ENCODE measurements around the gene SLCO1A2.
"Not testable (repeated sequence)": the region's sequence is repeated elsewhere in the genome, so short reads cannot be mapped to it uniquely, and the experiment has no call there.

Gene SLCO1A2

DNA sequence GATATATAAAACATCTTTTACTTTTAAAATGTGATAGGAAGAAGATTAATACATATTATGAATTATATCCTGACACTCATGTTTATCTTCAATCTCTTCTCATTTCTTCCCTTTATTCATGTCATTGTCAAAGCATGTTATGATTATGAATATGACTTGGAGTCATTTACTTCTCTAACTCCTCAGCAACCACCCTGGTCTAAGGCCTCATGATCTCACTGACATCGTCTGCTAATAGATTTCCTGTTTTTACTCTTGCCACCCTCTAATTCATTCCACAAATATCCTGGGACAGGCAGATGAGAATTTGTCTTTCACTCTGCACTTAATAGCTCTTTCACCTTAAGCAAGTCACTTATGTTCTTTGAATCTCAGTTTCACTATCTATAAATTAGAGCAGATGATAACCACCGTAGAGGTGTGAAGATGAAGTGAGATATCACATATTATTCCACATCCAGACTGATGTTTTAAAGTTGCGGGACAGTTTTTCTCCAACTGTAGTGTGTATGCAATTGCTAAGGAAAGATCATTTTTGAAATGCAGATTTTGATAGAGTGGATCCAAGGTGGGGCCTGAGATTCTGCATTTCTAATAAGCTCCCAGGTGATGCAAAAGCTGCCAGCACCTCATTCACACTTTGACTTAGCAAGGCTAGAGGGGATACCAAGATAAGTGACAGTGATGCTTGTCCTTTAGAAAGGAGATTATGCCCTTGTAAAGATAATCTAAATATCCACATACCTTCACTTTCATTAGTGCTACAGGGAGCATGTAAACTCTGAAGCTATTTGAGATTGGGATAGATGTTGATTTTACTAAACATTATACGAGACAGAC, 34.6 kb upstream of the SLCO1A2 start:
- no peak overlapping the region for H3K4me3 ChIP-seq (ENCODE audit: control insufficient read depth, low read depth, low read length)
- no peak for DNase-seq (ENCODE audit: low read depth)
- TF ChIP-seq, protein P1, sequence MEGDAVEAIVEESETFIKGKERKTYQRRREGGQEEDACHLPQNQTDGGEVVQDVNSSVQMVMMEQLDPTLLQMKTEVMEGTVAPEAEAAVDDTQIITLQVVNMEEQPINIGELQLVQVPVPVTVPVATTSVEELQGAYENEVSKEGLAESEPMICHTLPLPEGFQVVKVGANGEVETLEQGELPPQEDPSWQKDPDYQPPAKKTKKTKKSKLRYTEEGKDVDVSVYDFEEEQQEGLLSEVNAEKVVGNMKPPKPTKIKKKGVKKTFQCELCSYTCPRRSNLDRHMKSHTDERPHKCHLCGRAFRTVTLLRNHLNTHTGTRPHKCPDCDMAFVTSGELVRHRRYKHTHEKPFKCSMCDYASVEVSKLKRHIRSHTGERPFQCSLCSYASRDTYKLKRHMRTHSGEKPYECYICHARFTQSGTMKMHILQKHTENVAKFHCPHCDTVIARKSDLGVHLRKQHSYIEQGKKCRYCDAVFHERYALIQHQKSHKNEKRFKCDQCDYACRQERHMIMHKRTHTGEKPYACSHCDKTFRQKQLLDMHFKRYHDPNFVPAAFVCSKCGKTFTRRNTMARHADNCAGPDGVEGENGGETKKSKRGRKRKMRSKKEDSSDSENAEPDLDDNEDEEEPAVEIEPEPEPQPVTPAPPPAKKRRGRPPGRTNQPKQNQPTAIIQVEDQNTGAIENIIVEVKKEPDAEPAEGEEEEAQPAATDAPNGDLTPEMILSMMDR (conservative IDR thresholded peaks at IDR 0.05; ENCODE audit: control insufficient read depth, insufficient read depth, low read depth, low read length), result no peak

DNA sequence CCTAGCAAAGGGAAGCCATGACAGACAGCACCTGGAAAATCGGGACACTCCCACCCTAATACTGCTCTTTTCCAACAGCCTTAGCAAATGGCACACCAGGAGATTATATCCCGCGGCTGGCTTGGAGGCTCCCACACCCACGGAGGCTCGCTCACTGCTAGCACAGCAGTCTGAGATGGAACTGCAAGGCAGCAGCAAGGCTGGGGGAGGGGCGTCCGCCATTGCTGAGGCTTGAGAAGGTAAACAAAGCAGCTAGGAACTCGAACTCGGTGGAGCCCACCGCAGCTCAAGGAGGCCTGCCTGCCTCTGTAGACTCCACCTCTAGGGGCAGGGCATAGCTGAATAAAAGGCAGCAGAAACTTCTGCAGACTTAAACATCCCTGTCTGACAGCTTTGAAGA, 25.9 kb upstream of the SLCO1A2 start:
- H3K4me3 ChIP-seq (ENCODE audit: control insufficient read depth, low read depth, low read length), result not testable (repeated sequence)

DNA sequence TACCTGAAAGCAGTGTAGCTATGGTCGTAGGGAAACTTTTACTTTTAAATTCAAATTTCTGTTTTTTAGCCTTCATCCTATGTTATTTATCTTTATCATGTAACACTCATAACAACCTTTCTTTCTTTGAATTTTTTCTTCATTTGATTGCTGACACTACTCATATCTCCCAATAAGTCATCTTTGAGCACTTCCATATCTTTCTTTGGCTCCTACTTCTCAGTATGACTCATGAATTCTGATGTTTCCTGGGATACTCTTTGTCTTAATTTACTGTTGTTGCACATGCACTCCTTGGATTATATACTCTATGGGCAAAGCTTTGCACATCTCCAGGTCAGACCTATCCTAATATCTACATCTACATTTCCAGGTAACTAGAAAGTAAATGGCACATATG, 19.9 kb upstream of the SLCO1A2 start:
- TF ChIP-seq, protein P1 (conservative IDR thresholded peaks at IDR 0.05; ENCODE audit: control insufficient read depth, insufficient read depth, low read depth, low read length), result no peak
- H3K4me3 ChIP-seq (ENCODE audit: control insufficient read depth, low read depth, low read length), result no peak overlapping the region
- no peak for DNase-seq (ENCODE audit: low read depth)

More for the DNA sequence above, 25.9 kb upstream of the SLCO1A2 start:
- not testable (repeated sequence) for DNase-seq (ENCODE audit: low read depth)

DNA sequence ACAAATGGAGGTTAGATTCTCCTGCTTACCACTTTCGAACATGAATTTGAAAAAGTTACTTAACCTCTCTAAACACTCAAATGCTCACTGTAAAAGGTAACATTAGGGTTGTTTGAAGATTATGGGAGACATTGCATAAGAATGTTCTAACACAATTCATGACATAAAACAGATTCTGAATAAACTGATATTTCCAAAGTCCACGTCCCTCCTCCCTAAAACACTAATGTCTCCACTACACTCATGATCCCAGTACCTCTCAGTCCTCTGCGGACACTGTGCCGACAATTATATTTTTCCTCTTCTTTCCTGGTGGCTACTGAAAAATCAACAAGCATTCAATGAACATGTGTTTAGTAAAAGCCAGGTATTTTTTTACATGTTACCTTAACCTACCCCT, 19.2 kb upstream of the SLCO1A2 start:
- TF ChIP-seq, protein P1 (conservative IDR thresholded peaks at IDR 0.05; ENCODE audit: control insufficient read depth, insufficient read depth, low read depth, low read length), result no peak
- H3K4me3 ChIP-seq (ENCODE audit: control insufficient read depth, low read depth, low read length), result no peak overlapping the region
- no peak for DNase-seq (ENCODE audit: low read depth)

DNA sequence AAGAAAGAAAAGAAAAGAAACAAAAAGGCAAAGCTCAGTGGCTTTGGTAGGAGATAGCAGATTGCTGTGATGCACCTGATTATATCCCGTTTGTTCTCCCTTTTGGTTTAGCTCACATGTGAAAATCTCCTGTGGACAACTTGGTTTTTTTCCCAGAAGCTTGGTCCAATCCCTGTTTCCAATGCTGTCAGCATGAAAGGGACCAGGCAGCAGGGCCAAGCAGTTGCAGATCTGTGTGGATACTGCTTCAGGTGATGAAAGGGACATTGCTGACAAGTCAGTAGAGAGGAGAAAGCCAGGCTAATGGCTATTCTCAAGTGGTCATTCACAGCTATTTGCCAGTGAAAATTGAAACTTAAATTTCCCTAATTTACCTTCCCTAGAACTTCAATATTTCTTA, 18.8 kb upstream of the SLCO1A2 start:
- H3K4me3 ChIP-seq (ENCODE audit: control insufficient read depth, low read depth, low read length), result no peak overlapping the region
- TF ChIP-seq, protein P1 (conservative IDR thresholded peaks at IDR 0.05; ENCODE audit: control insufficient read depth, insufficient read depth, low read depth, low read length), result no peak
- DNase-seq (ENCODE audit: low read depth), result no peak

DNA sequence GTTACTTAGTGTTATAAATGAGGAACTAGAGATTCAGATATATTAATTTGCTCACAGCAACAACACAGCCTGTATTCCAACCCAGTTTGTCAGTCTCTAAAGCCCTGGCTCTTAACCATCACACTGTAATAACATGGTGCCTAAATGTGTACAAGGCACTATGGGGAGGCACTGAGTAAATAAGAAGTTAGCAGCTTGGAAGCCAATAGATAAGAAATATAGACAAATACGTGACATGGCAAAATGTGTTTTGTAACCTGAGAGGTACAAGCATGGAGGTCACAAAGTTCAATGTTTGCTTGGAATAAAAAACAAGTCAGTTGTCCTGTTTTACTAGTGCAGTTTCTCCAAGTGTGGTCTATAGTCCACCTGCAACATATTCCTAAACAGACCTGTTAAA, 16.3 kb upstream of the SLCO1A2 start:
- TF ChIP-seq, protein P1 (conservative IDR thresholded peaks at IDR 0.05; ENCODE audit: control insufficient read depth, insufficient read depth, low read depth, low read length), result no peak
- H3K4me3 ChIP-seq (ENCODE audit: control insufficient read depth, low read depth, low read length), result no peak overlapping the region
- DNase-seq (ENCODE audit: low read depth), result no peak

DNA sequence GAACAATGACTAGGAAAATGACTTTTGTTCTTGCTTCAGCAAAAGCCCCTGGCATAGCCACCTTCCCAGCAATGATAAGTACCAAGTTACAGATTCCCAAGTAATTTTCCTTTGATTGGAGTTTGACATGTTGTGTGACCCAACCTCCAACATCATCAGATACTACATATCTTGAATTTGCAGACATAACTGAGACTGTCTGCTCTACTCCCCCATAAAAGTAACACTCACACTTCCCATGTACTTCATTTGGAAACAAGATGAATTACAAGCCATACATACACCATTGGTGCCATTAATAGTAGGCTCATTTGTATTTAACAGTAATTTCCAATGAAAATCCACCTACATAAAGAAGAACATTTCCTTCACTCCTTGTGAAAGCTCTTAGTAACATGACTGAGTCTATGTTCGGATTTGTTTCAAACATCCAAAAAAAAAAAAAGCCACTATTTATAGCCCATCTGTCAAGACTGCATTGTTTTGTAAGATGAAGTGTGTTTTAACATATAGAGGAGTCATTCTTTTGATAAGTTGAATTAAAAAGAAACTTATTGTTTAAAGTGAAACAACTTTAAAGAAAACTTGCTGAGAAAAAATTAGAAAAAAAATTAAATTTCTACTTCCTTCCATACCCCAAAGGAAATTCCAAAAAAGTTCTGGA, 12.0 kb upstream of the SLCO1A2 start:
- no peak for DNase-seq (ENCODE audit: low read depth)
- H3K4me3 ChIP-seq (ENCODE audit: control insufficient read depth, low read depth, low read length), result no peak overlapping the region
- TF ChIP-seq, protein P1 (conservative IDR thresholded peaks at IDR 0.05; ENCODE audit: control insufficient read depth, insufficient read depth, low read depth, low read length), result no peak
